Ascending aorta (tissue), 2 donors: Measurements from ENCODE around the gene ACAD10. TPM values are rescaled to one million over a fixed set of nuclear protein-coding genes. Genes with fewer than 3 reads are reported as not detected.

ENCODE experiments used
- DNase-seq, 2 donors: peaks; one replicate each; pipeline ENCODE4 v3.0.0-alpha.2; 2019; ENCODE audit warnings: low spot score in 2 of 2
- H3K27ac ChIP-seq, 2 donors: fragments of 200-600 bp; sonication (generic); one replicate each; pipeline ENCODE4 v1.5.1; 2016 to 2017; ENCODE audit warnings: mild to moderate bottlenecking in 1 of 2
- H3K27me3 ChIP-seq: fragments of 200-600 bp; sonication (generic); one replicate; pipeline ENCODE4 v1.5.1; 2017
- H3K36me3 ChIP-seq, 2 donors: fragments of 200-600 bp; sonication (generic); one replicate each; pipeline ENCODE4 v1.5.1; 2016
- H3K4me1 ChIP-seq, 2 donors: fragments of 200-600 bp; sonication (generic); one replicate each; pipeline ENCODE4 v1.5.1; 2016 to 2017; ENCODE audit warnings: mild to moderate bottlenecking in 1 of 2
- H3K4me3 ChIP-seq, 2 donors: fragments of 200-600 bp; sonication (generic); one replicate each; pipeline ENCODE4 v1.5.1; 2016 to 2017; ENCODE audit warnings: mild to moderate bottlenecking in 1 of 2
- H3K9me3 ChIP-seq, 2 donors: fragments of 200-600 bp; sonication (generic); one replicate each; pipeline ENCODE4 v1.5.1; 2016
- CTCF ChIP-seq, 3 experiments: fragments of 200-600 bp in 2 of 3; fragments of 450-650 bp in 1 of 3; sonication (generic) in 2 of 3; IDR thresholded peaks; one replicate each; pipeline ENCODE4 v1.5.1; 2016 to 2019; ENCODE audit warnings: antibody characterized with exemption in 3 of 3, mild to moderate bottlenecking in 1 of 3, moderate library complexity in 1 of 3
- intact Hi-C: fragments of 100-400 bp; cut with DNase I; formaldehyde crosslinking; loops from one replicate; pipeline ENCODE4 v1.15.1; 2023
- total RNA-seq: library from RNA; depleted of rRNA; stranded (reverse); fragments of >200 nt; gene quantifications from one replicate; pipeline ENCODE4 v1.1.0, GENCODE V29; 2016

ACAD10 gene
- total RNA-seq, 1 donor from 2014 or later, result 32.0 TPM

- H3K27me3 ChIP-seq, result no peaks in the 10 kb centered on the region
- intact Hi-C loops, result loop anchor here (2.0 kb wide), 1 partner anchor 73 kb away; no protein-coding TSS in a partner anchor
- peaks cover 10 to 21% of the 10 kb centered on the region in 2 donors for H3K4me1 ChIP-seq
- peak overlapping the region; percentile 88 to 92 for H3K27ac ChIP-seq
- no peak for DNase-seq
- peak overlapping the region; percentile 88 to 99 for H3K4me3 ChIP-seq
- H3K9me3 ChIP-seq, result no peaks in the 10 kb centered on the region
- no peaks in the 10 kb centered on the region for H3K36me3 ChIP-seq
- no peak for TF ChIP-seq CTCF (IDR thresholded peaks at IDR 0.05)
Observed at GRCh38 chr12:111767362-111768158, 81.7 kb downstream of the ACAD10 start.

GRCh38 chr12:111768159-111768895, 82.5 kb downstream of the ACAD10 start:
- peaks cover 10 to 27% of the 10 kb centered on the region in 2 donors for H3K4me1 ChIP-seq
- no peak for DNase-seq
- no peaks in the 10 kb centered on the region for H3K36me3 ChIP-seq
- peak overlapping the region; percentile 88 to 99 for H3K4me3 ChIP-seq
- H3K9me3 ChIP-seq, result no peaks in the 10 kb centered on the region
- peak overlapping the region; percentile 88 to 92 for H3K27ac ChIP-seq
- TF ChIP-seq CTCF (IDR thresholded peaks at IDR 0.05), result no peak
- intact Hi-C loops, result no loop called here
- no peaks in the 10 kb centered on the region for H3K27me3 ChIP-seq

GRCh38 chr12:111769599-111769998, 83.7 kb downstream of the ACAD10 start:
- TF ChIP-seq CTCF (IDR thresholded peaks at IDR 0.05), result no peak
- no peaks in the 10 kb centered on the region for H3K36me3 ChIP-seq
- peaks cover 22 to 37% of the 10 kb centered on the region in 2 donors for H3K4me1 ChIP-seq
- no peak overlapping the region for H3K4me3 ChIP-seq
- DNase-seq, result no peak
- no peaks in the 10 kb centered on the region for H3K9me3 ChIP-seq
- intact Hi-C loops, result no loop called here
- no peak overlapping the region for H3K27ac ChIP-seq
- no peaks in the 10 kb centered on the region for H3K27me3 ChIP-seq

- peak in 1 of 2 donors; percentile 84 for DNase-seq
- Histone ChIP-seq H3K36me3 (peaks cover 0 to 5% of the 10 kb centered on the region in 2 donors), H3K4me3 (peak overlapping the region in 1 of 2 donors; percentile 43), H3K27me3 (no peaks in the 10 kb centered on the region), H3K4me1 (peaks cover 29 to 47% of the 10 kb centered on the region in 2 donors), H3K27ac (peak overlapping the region; percentile 84 to 86), H3K9me3 (no peaks in the 10 kb centered on the region)
- intact Hi-C loops, result no loop called here
- no peak for TF ChIP-seq CTCF (IDR thresholded peaks at IDR 0.05)
Observed at GRCh38 chr12:111773801-111774551, 88.1 kb downstream of the ACAD10 start.
